Epidermal melanocyte (primary cell): ENCODE results near the gene C12orf75.

Experiments
- DNase-seq: peaks from one replicate; pipeline ENCODE4 v3.0.0; 2011; ENCODE audit warnings: low spot score; ENCODE audit not compliant: insufficient read length

The C12orf75 gene

GRCh38 chr12:105413911-105414487 is 83.5 kb downstream of the C12orf75 start:
- no peak for DNase-seq

- no peak for DNase-seq
Measured at GRCh38 chr12:105417732-105418131, 87.2 kb downstream of the C12orf75 start.

GRCh38 chr12:105418229-105418628 is 87.7 kb downstream of the C12orf75 start:
- peak; percentile 26 for DNase-seq

- no peak for DNase-seq
Measured at GRCh38 chr12:105418821-105419291, 88.4 kb downstream of the C12orf75 start.

GRCh38 chr12:105419606-105420005 is 89.1 kb downstream of the C12orf75 start:
- DNase-seq = no peak

GRCh38 chr12:105420046-105420445 is 89.6 kb downstream of the C12orf75 start:
- no peak for DNase-seq

GRCh38 chr12:105420659-105421240 is 90.3 kb downstream of the C12orf75 start:
- DNase-seq = peak; percentile 42
